ENCODE measurements around the gene MACF1.

The MACF1 gene

DNA sequence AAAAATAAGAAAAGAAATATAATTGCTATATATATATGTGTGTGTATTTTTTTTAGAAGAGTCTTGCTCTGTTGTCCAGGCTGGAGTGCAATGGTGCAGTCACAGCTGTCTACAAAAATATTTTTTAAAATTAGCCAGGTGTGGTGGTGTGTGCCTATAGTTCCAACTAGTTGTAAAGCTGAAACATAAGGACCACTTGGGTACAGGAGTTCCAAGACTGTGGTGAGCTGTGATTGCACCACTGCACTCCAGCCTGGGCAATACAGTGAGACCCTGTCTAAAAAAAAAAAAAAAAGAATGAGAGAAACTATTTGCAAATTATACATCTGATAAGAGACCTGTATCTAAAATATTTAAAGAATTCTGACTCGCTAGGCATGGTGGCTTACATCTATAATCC lies 328.9 kb downstream of the MACF1 start:
- FAIRE-seq (no peak), DNase-seq (ENCODE audit: low spot score) (no peak)

Measured in urothelium cell line (cell line).